ENCODE data around the gene ST7. TPM values are rescaled to one million over a fixed set of nuclear protein-coding genes. Genes with fewer than 3 reads are reported as not detected.

ST7 gene
- total RNA-seq, 4 donors from 2014 or later, result 23.7 to 29.5 (median 25.5) TPM

- no peak for TF ChIP-seq CTCF (IDR thresholded peaks at IDR 0.05)
- ATAC-seq (ENCODE audit: low FRiP score) (peak; percentile 78), DNase-seq (ENCODE audit: low spot score) (no peak)
These were observed 61.4 kb downstream of the ST7 start for GRCh38 chr7:117014673-117015133.

- no peak for ATAC-seq (ENCODE audit: low FRiP score)
These were observed 62.2 kb downstream of the ST7 start for GRCh38 chr7:117015258-117016184.

DNA sequence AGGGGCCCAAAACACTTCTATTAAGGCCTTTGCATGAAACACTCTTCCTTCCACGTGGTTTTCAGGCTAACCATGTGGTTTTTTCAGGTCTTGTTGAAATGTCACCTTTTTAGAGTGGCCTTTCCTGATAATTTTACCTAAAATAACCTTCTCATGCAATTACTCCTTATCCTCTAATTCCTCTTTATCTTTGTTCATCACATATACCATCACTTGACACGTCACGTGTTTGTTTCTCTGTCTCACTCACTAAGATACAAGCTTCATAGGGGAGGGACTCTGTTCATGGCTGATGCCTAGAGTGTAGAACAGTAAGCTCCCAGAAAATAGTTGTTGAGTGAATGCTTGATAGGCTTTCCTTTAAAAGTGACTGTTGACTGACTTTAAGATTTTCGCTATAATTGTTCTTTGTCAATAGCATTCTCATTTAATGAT, 63.7 kb downstream of the ST7 start:
- DNase-seq (ENCODE audit: low spot score) (no peak), ATAC-seq (ENCODE audit: low FRiP score) (no peak)
- no peak for TF ChIP-seq CTCF (IDR thresholded peaks at IDR 0.05)

More at GRCh38 chr7:117015258-117016184, 62.2 kb downstream of the ST7 start:
- TF ChIP-seq CTCF (IDR thresholded peaks at IDR 0.05), result no peak
- no peak for DNase-seq (ENCODE audit: low spot score)

- TF ChIP-seq CTCF (IDR thresholded peaks at IDR 0.05), result no peak
- ATAC-seq (ENCODE audit: low FRiP score) (no peak), DNase-seq (ENCODE audit: low spot score) (no peak)
These were observed 64.5 kb downstream of the ST7 start for GRCh38 chr7:117017702-117018266.

DNA sequence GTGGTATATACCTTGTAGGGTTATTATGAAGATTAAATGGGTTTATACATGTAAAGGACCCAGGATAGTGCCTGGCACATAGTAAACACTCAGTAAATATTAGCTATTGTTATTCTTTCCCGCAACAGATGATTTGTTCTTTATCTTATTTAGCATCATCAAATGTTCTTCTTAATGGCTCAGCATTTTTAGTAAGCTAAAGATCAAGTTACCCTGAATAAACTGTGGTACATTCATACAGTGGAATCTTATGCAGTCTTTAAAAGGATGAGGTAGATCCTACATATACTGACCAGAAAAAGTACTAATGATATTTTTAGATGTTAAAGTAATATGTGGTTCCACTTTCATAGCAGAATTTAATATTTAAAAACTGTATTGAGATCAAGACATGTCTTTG, 65.4 kb downstream of the ST7 start:
- no peak for DNase-seq (ENCODE audit: low spot score)
- no peak for ATAC-seq (ENCODE audit: low FRiP score)
- TF ChIP-seq CTCF (IDR thresholded peaks at IDR 0.05), result no peak

DNA sequence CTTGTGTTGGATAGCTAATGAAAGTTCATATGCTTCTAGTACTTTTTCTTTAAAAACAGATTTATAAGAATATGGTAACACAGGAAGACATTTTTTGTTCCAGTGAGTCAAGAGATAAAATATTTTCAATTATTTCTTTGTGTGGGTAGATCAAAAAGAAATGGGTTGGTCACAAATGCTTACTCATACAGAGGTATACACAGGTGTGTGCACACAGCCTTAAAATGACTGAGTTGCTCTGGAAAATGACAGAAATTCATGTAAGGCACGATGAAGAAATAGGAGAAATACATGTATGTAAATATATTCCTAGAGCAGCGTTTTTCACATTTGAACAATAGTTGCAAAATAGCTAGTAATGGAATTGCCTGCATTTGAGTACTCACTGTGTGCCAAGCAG, 66.0 kb downstream of the ST7 start:
- DNase-seq (ENCODE audit: low spot score) (no peak), ATAC-seq (ENCODE audit: low FRiP score) (no peak)
- no peak for TF ChIP-seq CTCF (IDR thresholded peaks at IDR 0.05)

Data from omental fat pad (tissue), 4 donors.